ENCODE measurements around the gene LRMDA. TPM values are rescaled to one million over a fixed set of nuclear protein-coding genes. Genes with fewer than 3 reads are reported as not detected.

The LRMDA gene
- total RNA-seq, 1 experiment from 2014 or later = 7.9 TPM

DNA sequence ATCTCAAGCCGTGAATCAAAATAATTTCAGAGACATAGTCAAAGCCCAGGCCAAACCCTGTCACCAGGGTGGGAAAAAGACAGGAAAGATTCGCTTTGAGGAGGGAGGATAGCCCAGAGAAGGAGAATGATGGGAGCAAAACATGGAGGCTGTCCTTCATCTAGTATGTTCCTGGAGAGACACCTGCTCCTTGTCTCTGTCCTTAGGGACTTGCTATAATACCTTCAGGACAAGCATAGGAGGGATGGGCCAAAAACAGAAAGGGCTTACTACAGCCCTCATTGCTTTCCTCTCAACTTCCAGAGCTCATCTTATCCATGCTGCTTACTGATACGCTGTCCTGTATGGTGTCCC is 593.7 kb downstream of the LRMDA start:
- DNase-seq (ENCODE audit: low read depth) = no peak

GRCh38 chr10:76026176-76026771 is 594.9 kb downstream of the LRMDA start:
- DNase-seq (ENCODE audit: low read depth) = no peak

DNA sequence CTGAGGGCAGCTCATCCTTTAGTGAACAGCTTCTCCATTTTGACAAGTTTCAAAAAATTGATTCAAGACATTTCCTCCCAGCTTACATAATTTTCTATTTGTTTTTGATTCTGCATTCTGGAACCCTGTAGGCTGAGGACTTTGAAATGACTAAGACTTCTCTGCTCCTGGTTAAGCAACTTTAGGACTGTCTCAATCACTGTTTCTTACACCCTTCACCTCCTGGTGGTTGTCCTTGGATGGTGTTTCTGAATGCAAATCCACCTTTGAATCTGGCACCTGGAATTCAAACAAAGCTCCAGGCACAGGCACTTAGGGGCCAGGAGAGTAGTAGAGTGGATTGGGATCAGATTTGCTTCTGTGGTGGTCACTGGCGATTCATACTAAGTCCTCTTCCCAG is 595.5 kb downstream of the LRMDA start:
- no peak for DNase-seq (ENCODE audit: low read depth)

DNA sequence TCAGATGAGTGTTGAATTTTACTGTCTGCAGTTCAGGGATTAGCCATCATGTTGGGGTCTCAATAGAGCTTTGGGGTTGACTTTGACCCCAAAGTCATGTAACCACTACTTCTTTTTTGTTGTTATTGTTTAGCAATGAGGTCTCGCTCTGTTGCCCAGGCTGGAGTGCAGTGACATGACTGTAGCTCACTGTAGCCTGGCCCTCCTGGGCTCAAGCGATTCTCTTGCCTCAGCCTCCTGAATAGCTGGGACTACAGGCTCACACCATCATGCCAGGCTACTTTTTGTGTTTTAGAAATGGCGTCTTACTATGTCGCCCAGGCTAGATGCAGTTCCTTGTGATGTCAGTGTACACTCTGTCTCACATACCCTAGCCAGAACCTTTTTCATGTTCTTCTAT is 598.4 kb downstream of the LRMDA start:
- DNase-seq (ENCODE audit: low read depth) = no peak

GRCh38 chr10:76031099-76031498 is 599.7 kb downstream of the LRMDA start:
- no peak for DNase-seq (ENCODE audit: low read depth)

DNA sequence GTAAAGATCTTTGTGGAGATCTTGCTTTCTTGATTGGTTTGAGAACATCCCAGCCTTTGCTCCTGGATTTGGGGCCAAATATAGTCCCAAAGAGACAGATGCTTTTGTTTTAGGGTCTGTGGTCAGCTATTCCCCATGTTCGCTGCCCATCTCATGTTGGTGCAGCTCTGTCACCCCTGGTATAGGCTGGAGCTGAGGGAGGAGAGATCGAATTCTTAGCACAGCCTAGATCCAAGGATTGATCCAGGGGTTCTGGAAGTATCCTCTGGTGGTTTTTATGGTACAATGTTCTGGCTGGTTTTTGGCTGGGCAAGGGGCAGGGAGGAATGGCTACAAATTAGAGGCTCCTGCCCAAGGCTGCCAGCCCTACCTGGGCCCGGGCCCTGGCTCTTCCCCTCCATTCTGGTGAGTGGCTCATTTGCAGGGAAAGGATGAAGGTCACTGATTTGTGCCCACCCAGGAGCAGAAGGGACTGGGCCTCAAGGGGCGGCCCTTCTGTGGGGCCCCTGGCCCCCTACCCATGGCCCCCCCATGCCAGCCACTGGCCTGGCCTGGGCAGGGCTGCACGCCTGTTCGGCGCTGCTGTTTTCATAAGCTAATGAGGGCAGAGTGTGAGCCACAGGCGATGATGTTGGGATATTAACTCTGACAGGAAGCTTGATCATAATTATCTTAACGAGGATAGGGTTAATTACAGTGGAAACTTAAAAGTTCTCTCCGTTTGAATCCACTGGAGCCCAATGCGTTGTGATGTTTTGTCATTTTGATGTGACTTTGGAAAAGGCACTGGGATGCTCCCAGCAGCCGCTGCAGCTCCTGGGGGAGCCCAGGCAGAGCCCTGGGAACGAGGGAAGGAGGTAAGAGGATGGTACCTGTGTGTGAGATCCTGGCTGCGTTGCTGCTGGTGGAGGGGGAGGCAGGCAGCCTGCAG is 600.6 kb downstream of the LRMDA start:
- no peak for DNase-seq (ENCODE audit: low read depth)

DNA sequence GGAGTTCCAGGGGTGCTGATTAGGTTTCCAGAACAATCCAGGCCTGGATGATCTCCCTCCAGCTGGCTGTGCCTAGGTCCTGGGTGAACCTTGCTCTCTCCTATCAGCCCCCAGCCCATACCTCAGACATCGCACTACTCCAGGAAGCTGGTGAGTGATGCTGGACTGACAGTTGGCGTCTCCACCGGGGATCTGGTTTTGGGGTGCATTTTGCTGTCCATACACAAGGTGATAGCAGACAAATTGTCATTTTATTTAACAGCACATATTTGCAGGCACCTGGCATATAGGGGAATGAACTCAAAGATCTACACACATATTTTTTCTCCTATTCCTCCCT is 601.2 kb downstream of the LRMDA start:
- no peak for DNase-seq (ENCODE audit: low read depth)

DNA sequence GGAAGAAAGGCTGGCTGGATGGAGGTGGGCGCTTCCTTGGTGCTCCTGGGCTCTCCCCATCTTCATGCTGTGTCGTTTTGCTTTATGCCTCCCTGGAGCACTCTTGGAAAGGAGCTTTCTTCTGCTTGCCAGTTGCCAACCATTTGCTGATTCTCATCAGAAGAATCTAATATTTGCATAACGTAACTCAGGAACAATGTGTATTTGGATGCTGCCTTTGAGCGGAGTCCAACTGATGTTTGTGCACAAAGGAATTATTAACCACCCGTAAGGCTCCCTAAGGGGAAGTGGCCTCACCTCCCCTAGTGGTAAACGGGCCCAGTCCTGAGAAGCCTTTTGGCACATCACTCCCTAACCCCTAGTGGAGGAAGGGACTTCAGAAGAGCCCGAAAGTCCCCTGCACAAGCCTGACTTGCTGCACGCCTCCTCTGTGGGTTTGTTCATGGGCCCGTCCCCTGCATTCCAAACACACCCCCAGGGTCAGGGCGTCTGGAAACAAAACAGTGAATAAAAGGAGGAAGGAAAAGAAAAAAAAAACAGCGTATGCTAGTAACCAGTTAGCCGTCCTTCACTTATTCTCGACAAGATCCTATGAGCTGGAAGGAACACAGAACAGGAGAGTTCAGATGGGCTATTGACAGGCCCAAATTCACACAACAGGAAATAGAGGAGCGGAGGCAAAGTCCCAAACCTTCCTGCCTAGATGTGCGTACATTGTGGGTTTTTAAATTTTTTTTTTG is 602.2 kb downstream of the LRMDA start:
- no peak for DNase-seq (ENCODE audit: low read depth)

DNA sequence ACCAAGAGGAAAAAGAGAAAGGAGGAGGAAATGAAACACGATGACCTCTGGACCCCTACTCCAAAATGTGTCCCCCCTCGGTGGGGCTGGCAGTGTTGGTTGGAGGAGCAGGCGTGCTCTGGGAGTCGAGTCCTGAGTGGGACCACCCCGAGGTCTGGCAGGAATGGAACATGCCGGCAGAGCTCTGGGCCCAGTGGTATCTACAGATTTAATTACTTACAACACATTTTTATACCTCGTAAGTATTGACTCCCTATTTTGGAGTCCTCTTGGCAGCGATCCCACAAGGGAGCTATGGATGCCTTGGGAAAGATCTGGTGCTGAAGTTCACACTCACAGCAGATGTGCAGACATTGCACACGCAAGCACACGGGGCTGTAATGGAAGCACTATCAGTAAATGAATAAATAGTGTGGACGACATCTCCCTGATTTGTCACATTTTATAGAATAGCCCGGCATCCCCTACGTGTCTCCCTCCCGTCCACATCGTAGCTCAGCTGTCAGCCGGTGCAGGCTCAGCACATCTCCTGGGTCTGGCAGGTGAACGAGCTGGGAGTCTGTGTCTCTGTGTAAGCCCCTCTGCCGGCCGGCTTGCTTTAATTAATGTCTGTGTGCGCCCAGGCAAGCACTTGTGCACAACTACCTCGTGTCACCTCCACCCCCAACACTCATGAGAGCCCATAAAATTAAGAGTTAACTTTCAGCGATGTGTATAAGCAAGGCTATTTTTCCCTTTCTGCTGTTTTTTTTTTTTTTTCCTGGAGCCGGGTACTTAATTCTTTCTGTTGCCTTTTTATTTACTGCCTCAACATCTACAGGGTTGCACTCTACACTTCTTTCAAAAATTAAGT is 603.2 kb downstream of the LRMDA start:
- no peak for DNase-seq (ENCODE audit: low read depth)

GRCh38 chr10:76035206-76036110 is 604.0 kb downstream of the LRMDA start:
- DNase-seq (ENCODE audit: low read depth) = no peak

- peak; percentile 50 for DNase-seq (ENCODE audit: low read depth)
Observed at GRCh38 chr10:76036111-76036940, 604.9 kb downstream of the LRMDA start.

DNA sequence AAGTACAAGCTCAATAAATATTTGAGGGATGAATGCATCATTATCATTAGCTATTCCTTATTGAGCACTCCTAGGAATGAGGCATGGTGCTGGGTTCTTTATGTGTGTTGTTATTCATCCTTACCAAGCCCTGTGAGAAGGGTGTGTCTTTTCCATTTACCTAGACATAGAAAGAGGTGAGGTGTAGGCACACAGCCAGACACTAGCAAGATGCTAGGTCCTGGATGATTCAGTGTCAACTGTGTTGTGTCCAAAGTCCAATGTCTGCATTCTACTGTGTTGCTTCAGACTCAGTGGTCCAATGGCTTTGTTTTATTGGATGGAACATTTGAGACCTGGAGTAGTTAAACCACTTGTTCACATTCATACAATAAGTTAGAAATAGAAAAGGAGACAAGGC is 605.5 kb downstream of the LRMDA start:
- no peak for DNase-seq (ENCODE audit: low read depth)

DNA sequence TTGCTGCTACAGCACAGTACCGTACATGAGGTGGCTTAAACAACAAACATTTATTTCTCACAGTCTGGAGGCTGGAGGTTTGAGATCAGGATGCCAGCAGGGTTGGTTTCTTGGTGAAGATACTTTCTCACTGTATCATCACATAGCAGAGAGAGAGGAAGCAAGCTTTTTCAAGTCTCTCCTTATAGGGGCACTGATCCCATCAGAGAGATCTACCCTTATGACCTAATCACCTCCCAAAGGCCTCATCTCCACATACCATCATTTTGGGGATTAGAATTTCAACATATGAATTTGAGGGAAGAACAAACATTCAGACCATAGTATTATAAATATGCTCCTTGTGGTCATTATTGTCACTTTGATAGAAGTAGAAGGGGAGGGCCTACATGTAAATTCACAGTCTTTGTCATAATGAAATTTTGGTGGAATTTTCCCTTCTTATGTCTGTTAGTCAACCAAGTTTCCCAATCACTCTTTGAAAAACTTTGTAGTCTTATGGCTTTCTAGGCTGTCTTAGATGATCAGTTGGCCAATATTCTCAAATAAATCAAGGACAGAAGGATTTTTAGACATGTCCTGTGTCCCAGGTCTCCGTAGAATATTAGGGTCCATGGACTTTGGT is 606.2 kb downstream of the LRMDA start:
- DNase-seq (ENCODE audit: low read depth) = no peak

- no peak for DNase-seq (ENCODE audit: low read depth)
Observed at GRCh38 chr10:76038696-76039095, 607.3 kb downstream of the LRMDA start.

DNA sequence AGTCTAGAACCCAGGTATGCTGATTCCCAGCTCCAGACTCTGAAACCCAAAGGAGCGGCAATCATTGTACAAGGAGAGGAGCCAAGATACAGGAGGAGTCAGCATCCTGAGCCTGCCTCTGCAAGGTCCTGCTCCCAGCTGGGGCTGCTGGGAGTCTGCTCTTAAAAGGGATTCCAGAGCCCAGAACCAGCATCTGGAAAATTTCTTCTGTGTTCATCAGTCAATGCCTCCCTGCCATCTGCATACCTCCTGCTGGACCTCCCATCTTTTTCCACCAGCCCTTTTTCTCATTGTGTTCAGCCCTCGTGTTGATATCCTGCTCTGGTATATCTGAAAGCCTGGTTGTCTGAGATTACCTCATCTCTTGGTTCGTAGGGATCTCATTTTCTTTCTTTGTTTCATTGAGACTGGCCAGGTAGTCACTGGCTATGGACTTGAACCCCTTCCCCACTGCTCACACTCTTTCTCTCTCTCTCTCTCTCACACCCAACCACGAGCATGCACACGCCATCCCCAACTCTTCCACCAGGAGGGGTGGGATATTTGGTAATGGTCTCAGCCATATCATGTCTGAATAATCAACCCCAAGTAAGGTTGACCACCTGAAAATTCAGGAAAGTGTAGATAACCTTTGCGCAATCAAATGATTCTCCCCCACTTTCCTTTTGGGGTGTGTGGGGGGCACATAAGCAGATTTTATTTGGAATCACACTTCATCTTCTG is 608.8 kb downstream of the LRMDA start:
- no peak for DNase-seq (ENCODE audit: low read depth)

DNA sequence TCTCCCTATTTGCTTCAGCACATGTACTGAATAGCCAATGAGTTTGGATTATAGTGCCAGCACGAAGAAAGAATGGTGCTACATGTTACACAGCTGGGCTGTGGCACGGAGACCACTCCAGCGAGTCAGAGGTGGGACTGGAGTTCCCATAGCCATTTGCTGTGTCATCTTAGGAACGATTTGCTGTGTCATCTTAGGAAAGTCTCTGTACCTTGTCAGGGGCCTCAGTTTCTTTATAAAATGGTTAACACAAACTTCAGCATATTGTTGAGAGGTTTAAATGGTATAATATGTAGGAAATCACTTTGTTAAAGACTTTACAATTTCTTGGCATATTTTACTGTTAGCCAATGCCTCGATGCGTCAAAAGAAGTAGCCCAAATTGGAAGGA is 609.4 kb downstream of the LRMDA start:
- no peak for DNase-seq (ENCODE audit: low read depth)

- no peak for DNase-seq (ENCODE audit: low read depth)
Observed at GRCh38 chr10:76041551-76041950, 610.1 kb downstream of the LRMDA start.

- DNase-seq (ENCODE audit: low read depth) = no peak
Observed at GRCh38 chr10:76043261-76043660, 611.8 kb downstream of the LRMDA start.

GRCh38 chr10:76044751-76045150 is 613.3 kb downstream of the LRMDA start:
- DNase-seq (ENCODE audit: low read depth) = no peak

Data from RPMI7951 (cell line).